Karpas-422 (cell line): ENCODE data around the gene GBP6. TPM values are rescaled to one million over a fixed set of nuclear protein-coding genes. Genes with fewer than 3 reads are reported as not detected.

Experiments
- DNase-seq: peaks from one replicate; pipeline ENCODE4 v3.0.0-alpha.2; 2015
- H2AFZ ChIP-seq: fragments of 200-600 bp; sonication (generic); 2 replicates; pipeline ENCODE4 v1.6.1; 2014; ENCODE audit warnings: antibody characterized with exemption, low read length, mixed read lengths
- H3K27ac ChIP-seq: fragments of 200-600 bp; sonication (generic); 2 replicates; pipeline ENCODE4 v1.5.1; 2014; ENCODE audit warnings: mild to moderate bottlenecking, low read length, moderate library complexity
- H3K27me3 ChIP-seq: fragments of 200-600 bp; sonication (generic); 2 replicates; pipeline ENCODE4 v1.6.1; 2014; ENCODE audit warnings: low read length, mixed read lengths
- H3K36me3 ChIP-seq: fragments of 200-600 bp; sonication (generic); 2 replicates; pipeline ENCODE4 v1.6.1; 2014; ENCODE audit warnings: low read length, mixed read lengths; ENCODE audit not compliant: insufficient read depth
- H3K4me1 ChIP-seq: fragments of 200-600 bp; sonication (generic); 2 replicates; pipeline ENCODE4 v1.6.1; 2014; ENCODE audit warnings: mild to moderate bottlenecking, low read length, mixed read lengths
- H3K4me2 ChIP-seq: fragments of 200-600 bp; sonication (generic); 2 replicates; pipeline ENCODE4 v1.6.1; 2014; ENCODE audit warnings: low read length, low read depth, mild to moderate bottlenecking; ENCODE audit not compliant: poor library complexity, severe bottlenecking
- H3K4me3 ChIP-seq: fragments of 200-600 bp; sonication (generic); 2 replicates; pipeline ENCODE4 v1.5.1; 2014; ENCODE audit warnings: mild to moderate bottlenecking, antibody characterized with exemption, low read length, mixed read lengths
- H3K79me2 ChIP-seq: fragments of 200-600 bp; sonication (generic); 2 replicates; pipeline ENCODE4 v1.6.1; 2014; ENCODE audit warnings: mild to moderate bottlenecking, low read length, mixed read lengths
- H3K9ac ChIP-seq: fragments of 200-600 bp; sonication (generic); 2 replicates; pipeline ENCODE4 v1.6.0; 2014; ENCODE audit warnings: low read length
- H3K9me2 ChIP-seq: fragments of 200-600 bp; sonication (generic), shearing (Covaris generic); replicated peaks from 2 replicates; pipeline ENCODE4 v1.6.0; 2014; ENCODE audit warnings: mild to moderate bottlenecking, low read length, moderate library complexity; ENCODE audit not compliant: insufficient read depth
- H3K9me3 ChIP-seq: fragments of 300-700, 200-600 bp; sonication (generic); 2 replicates; pipeline ENCODE4 v1.6.1; 2014; ENCODE audit warnings: low read length, mixed read lengths
- H4K20me1 ChIP-seq: fragments of 200-600 bp; sonication (generic); 2 replicates; pipeline ENCODE4 v1.6.1; 2014; ENCODE audit warnings: mild to moderate bottlenecking, antibody characterized with exemption, low read length, low read depth; ENCODE audit not compliant: insufficient read depth
- total RNA-seq: library from RNA; depleted of rRNA; stranded (reverse); fragments of >200 nt; shearing (Covaris generic); gene quantifications from 2 replicates; pipeline ENCODE4 v1.2.3, GENCODE V29; 2014; ENCODE audit warnings: low replicate concordance

GBP6 gene
- total RNA-seq, 1 experiment from 2014 or later: not detected

DNA sequence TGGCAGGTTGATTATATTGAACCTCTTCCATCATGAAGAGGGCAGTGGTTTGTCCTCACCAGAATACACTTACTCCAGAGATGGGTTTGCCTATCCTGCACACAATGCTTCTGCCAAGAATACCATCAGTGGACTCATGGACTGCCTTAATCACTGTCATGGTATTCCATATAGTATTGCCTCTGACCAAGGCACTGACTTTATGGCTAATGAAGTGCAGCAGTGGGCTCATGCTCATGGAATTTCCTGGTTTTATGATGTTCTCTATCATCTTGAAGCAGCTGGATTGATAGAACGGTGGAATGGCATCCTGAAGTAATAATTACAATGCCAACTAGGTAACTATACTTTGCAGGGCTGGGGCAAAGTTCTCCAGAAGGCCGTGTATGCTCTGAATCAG is 16.6 kb upstream of the GBP6 start:
- H3K27me3 ChIP-seq: no peaks in the 10 kb centered on the region
- H3K4me2 ChIP-seq: no peak overlapping the region
- DNase-seq: no peak
- H3K79me2 ChIP-seq: no peaks in the 10 kb centered on the region
- no peaks in the 10 kb centered on the region for H3K36me3 ChIP-seq
- no peak overlapping the region for H2AFZ ChIP-seq
- H3K4me1 ChIP-seq: no peaks in the 10 kb centered on the region
- H3K9ac ChIP-seq: no peak overlapping the region
- H3K4me3 ChIP-seq: no peak overlapping the region
- no peaks in the 10 kb centered on the region for H3K9me3 ChIP-seq
- no peak overlapping the region for H3K27ac ChIP-seq
- H4K20me1 ChIP-seq: no peaks in the 10 kb centered on the region
- H3K9me2 ChIP-seq: no peaks in the 10 kb centered on the region

DNA sequence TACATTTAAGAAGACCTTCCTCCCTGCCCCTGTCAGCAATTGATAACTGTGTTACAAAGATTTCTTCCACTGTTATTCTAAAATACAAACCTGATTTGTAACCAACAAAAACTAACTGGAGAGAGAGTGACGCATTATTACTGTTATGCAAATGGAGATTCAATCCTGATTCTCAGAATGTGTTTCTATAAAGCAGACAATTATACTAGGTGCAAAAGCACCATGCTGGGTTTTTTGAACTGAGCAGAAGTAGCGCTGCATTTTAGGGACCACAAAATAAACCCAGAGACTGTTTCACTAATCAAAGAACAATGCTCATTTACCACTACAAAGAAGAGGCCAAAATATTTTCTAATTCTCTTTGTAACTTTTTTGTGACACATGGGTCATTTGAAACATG is 13.6 kb upstream of the GBP6 start:
- no peak overlapping the region for H3K9ac ChIP-seq
- no peaks in the 10 kb centered on the region for H3K27me3 ChIP-seq
- no peaks in the 10 kb centered on the region for H3K36me3 ChIP-seq
- no peaks in the 10 kb centered on the region for H3K9me2 ChIP-seq
- no peak overlapping the region for H3K4me3 ChIP-seq
- no peak for DNase-seq
- H3K4me1 ChIP-seq: peaks cover 5% of the 10 kb centered on the region; the same call in 1 of the 2 replicates
- H3K79me2 ChIP-seq: no peaks in the 10 kb centered on the region
- H3K27ac ChIP-seq: no peak overlapping the region
- no peaks in the 10 kb centered on the region for H3K9me3 ChIP-seq
- no peaks in the 10 kb centered on the region for H4K20me1 ChIP-seq
- no peak overlapping the region for H3K4me2 ChIP-seq
- H2AFZ ChIP-seq: no peak overlapping the region

GRCh38 chr1:89351597-89352311 is 12.1 kb upstream of the GBP6 start:
- Histone ChIP-seq H3K9ac (no peak overlapping the region), H3K9me3 (no peaks in the 10 kb centered on the region), H3K27ac (no peak overlapping the region), H3K4me2 (no peak overlapping the region), H3K36me3 (no peaks in the 10 kb centered on the region), H3K4me3 (no peak overlapping the region), H4K20me1 (no peaks in the 10 kb centered on the region), H3K4me1 (peaks cover 5% of the 10 kb centered on the region; the same call in 1 of the 2 replicates), H3K27me3 (no peaks in the 10 kb centered on the region), H3K9me2 (no peaks in the 10 kb centered on the region), H2AFZ (no peak overlapping the region), H3K79me2 (no peaks in the 10 kb centered on the region)
- DNase-seq: no peak

- no peak overlapping the region for H3K9ac ChIP-seq
- DNase-seq: no peak
Observed at GRCh38 chr1:89352421-89352820, 11.4 kb upstream of the GBP6 start.

GRCh38 chr1:89354205-89354604 is 9.7 kb upstream of the GBP6 start:
- no peak overlapping the region for H2AFZ ChIP-seq
- no peaks in the 10 kb centered on the region for H3K9me3 ChIP-seq
- peaks cover 5% of the 10 kb centered on the region; the same call in 1 of the 2 replicates for H3K4me1 ChIP-seq
- H3K27me3 ChIP-seq: no peaks in the 10 kb centered on the region
- H3K9ac ChIP-seq: no peak overlapping the region
- no peak overlapping the region for H3K4me2 ChIP-seq
- no peaks in the 10 kb centered on the region for H4K20me1 ChIP-seq
- no peaks in the 10 kb centered on the region for H3K36me3 ChIP-seq
- H3K79me2 ChIP-seq: no peaks in the 10 kb centered on the region
- DNase-seq: no peak
- no peaks in the 10 kb centered on the region for H3K9me2 ChIP-seq
- H3K4me3 ChIP-seq: no peak overlapping the region
- no peak overlapping the region for H3K27ac ChIP-seq

More at GRCh38 chr1:89352421-89352820, 11.4 kb upstream of the GBP6 start:
- H3K9me3 ChIP-seq: no peaks in the 10 kb centered on the region
- H3K79me2 ChIP-seq: no peaks in the 10 kb centered on the region
- H3K27ac ChIP-seq: no peak overlapping the region
- H3K4me2 ChIP-seq: no peak overlapping the region
- no peaks in the 10 kb centered on the region for H3K36me3 ChIP-seq
- peaks cover 5% of the 10 kb centered on the region; the same call in 1 of the 2 replicates for H3K4me1 ChIP-seq
- no peaks in the 10 kb centered on the region for H3K27me3 ChIP-seq
- H3K9me2 ChIP-seq: no peaks in the 10 kb centered on the region
- no peaks in the 10 kb centered on the region for H4K20me1 ChIP-seq
- H2AFZ ChIP-seq: no peak overlapping the region
- no peak overlapping the region for H3K4me3 ChIP-seq

GRCh38 chr1:89355056-89355455 is 8.8 kb upstream of the GBP6 start:
- H3K36me3 ChIP-seq: no peaks in the 10 kb centered on the region
- no peak overlapping the region for H3K9ac ChIP-seq
- H4K20me1 ChIP-seq: no peaks in the 10 kb centered on the region
- no peaks in the 10 kb centered on the region for H3K27me3 ChIP-seq
- H3K27ac ChIP-seq: no peak overlapping the region
- no peaks in the 10 kb centered on the region for H3K79me2 ChIP-seq
- no peaks in the 10 kb centered on the region for H3K9me3 ChIP-seq
- H3K4me1 ChIP-seq: peaks cover 5% of the 10 kb centered on the region; the same call in 1 of the 2 replicates
- H3K9me2 ChIP-seq: no peaks in the 10 kb centered on the region
- no peak overlapping the region for H2AFZ ChIP-seq
- H3K4me2 ChIP-seq: no peak overlapping the region
- no peak overlapping the region for H3K4me3 ChIP-seq
- DNase-seq: no peak

GRCh38 chr1:89356658-89357400 is 7.0 kb upstream of the GBP6 start:
- Histone ChIP-seq H3K27ac (no peak overlapping the region), H3K9me3 (no peaks in the 10 kb centered on the region), H2AFZ (no peak overlapping the region), H3K79me2 (no peaks in the 10 kb centered on the region), H3K4me3 (no peak overlapping the region), H3K9ac (no peak overlapping the region), H3K36me3 (no peaks in the 10 kb centered on the region), H3K4me2 (no peak overlapping the region), H3K4me1 (peaks cover 5% of the 10 kb centered on the region; the same call in 1 of the 2 replicates), H3K9me2 (no peaks in the 10 kb centered on the region), H3K27me3 (no peaks in the 10 kb centered on the region), H4K20me1 (no peaks in the 10 kb centered on the region)
- DNase-seq: no peak

DNA sequence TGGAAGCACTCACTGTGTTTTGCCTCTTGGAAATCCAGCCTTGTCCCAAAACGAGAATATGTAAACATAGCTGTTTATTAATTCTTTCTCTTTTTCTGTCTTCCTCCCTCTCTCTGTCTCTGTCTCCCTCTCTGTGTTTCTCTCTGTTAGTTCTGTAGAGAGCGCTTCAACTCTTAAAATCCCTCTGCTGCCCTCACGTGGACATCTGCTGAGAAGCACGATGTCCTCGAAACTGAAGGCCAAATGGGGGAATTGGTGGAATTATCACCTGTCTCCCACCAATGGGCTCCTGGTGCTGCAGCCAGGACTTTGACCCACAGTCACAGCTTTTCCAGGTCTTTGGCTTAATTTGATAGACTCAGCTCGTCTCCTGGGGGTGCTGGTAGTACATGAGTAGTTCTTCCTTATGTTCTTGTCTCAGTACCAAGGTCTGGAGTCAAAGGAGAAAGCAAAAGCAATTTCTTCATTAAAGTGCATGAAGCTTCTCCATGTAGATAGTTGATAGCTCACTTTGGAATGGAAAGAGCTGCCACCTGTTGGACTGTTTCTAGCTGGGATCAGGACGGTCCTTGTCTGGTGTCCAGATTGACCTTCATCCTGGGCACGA is 5.5 kb upstream of the GBP6 start:
- Histone ChIP-seq H3K4me3 (no peak overlapping the region), H3K4me1 (peaks cover 5% of the 10 kb centered on the region; the same call in 1 of the 2 replicates), H4K20me1 (no peaks in the 10 kb centered on the region), H3K9me2 (no peaks in the 10 kb centered on the region), H3K9ac (no peak overlapping the region), H3K27me3 (no peaks in the 10 kb centered on the region), H2AFZ (no peak overlapping the region), H3K4me2 (no peak overlapping the region), H3K27ac (no peak overlapping the region), H3K36me3 (no peaks in the 10 kb centered on the region), H3K79me2 (no peaks in the 10 kb centered on the region), H3K9me3 (no peaks in the 10 kb centered on the region)
- peak; percentile 89 for DNase-seq
